Transverse colon (tissue), 4 donors: ENCODE data around the gene TRIL. TPM values are rescaled to one million over a fixed set of nuclear protein-coding genes. Genes with fewer than 3 reads are reported as not detected.

Source experiments
- DNase-seq: peaks from one replicate; pipeline ENCODE4 v3.0.0-alpha.2; 2019
- H3K27ac ChIP-seq, 4 donors: fragments of 200-600 bp; sonication (generic); 2 replicates each; pipeline ENCODE4 v1.5.1; 2016 to 2018; ENCODE audit warnings: inconsistent platforms in 4 of 4
- H3K27me3 ChIP-seq: fragments of 200-600 bp; sonication (generic); 2 replicates; pipeline ENCODE4 v1.5.1; 2017; ENCODE audit warnings: inconsistent platforms
- H3K36me3 ChIP-seq, 4 donors: fragments of 200-600 bp; sonication (generic); 2 replicates each; pipeline ENCODE4 v1.5.1; 2017 to 2019; ENCODE audit warnings: inconsistent platforms in 4 of 4
- H3K4me1 ChIP-seq, 4 donors: fragments of 200-600 bp; sonication (generic); 2 replicates each; pipeline ENCODE4 v1.5.1; 2017 to 2020; ENCODE audit warnings: inconsistent platforms in 4 of 4
- H3K4me3 ChIP-seq, 4 donors: fragments of 200-600 bp; sonication (generic); 1 replicate in 1 of 4; 2 replicates in 3 of 4; pipeline versions ENCODE4 v1.5.1 to v1.6.1; 2017 to 2019; ENCODE audit warnings: inconsistent platforms in 4 of 4
- H3K9me3 ChIP-seq, 2 donors: fragments of 200-600 bp; sonication (generic); 2 replicates each; pipeline ENCODE4 v1.5.1; 2017 to 2019; ENCODE audit warnings: inconsistent platforms in 2 of 2
- EP300 ChIP-seq: sonication (generic); formaldehyde crosslinking; IDR thresholded peaks from one replicate; pipeline ENCODE4 v1.6.1; 2017; ENCODE audit warnings: antibody characterized with exemption, low read depth
- POLR2A ChIP-seq: fragments of 450-650 bp; IDR thresholded peaks from one replicate; pipeline ENCODE4 v1.6.1; 2016; ENCODE audit warnings: antibody characterized with exemption, mild to moderate bottlenecking, moderate library complexity
- POLR2AphosphoS5 ChIP-seq, 3 donors: sonication (generic); formaldehyde crosslinking; IDR thresholded peaks; one replicate each; pipeline ENCODE4 v1.6.1; 2016; ENCODE audit warnings: antibody characterized with exemption in 3 of 3
- WGBS, 2 donors: methylation state at CpG; one replicate each; pipeline ENCODE4 v1.1.5; 2018; ENCODE audit warnings: low coverage in 1 of 2; 5-methylcytosine and 5-hydroxymethylcytosine counted together
- in situ Hi-C, 4 donors: fragments of 200-750 bp; cut with MboI; loops; one replicate each; pipeline versions ENCODE4 v1.15.0 to v1.15.1; 2017; ENCODE audit warnings: low sequenced_read_pairs in 3 of 4, low pct_ligation_motif_present in 1 of 4, low pct_unique_long_range_greater_than_20kb in 1 of 4
- intact Hi-C: fragments of 100-400 bp; cut with DNase I; formaldehyde crosslinking; loops from one replicate; pipeline ENCODE4 v1.15.1; 2023; ENCODE audit warnings: low total_unique reads
- total RNA-seq, 4 donors: library from RNA; depleted of rRNA; stranded (reverse); fragments of >200 nt; gene quantifications; one replicate each; pipeline ENCODE4 v1.1.0, GENCODE V29; 2016
- TF ChIP-seq, protein P1 (sequence below), 5 experiments: fragments of 200-600 bp in 3 of 5; fragments of 450-650 bp in 2 of 5; sonication (generic) in 3 of 5; IDR thresholded peaks; 1 replicate in 2 of 5; 2 replicates in 3 of 5; pipeline ENCODE4 v1.5.1; 2016 to 2017; ENCODE audit warnings: antibody characterized with exemption in 5 of 5, inconsistent platforms in 3 of 5, mild to moderate bottlenecking in 2 of 5, moderate library complexity in 1 of 5

Gene TRIL
- total RNA-seq, 4 donors from 2014 or later = 0.79 to 3.0 (median 1.0) TPM

GRCh38 chr7:28933846-28934320 lies 24.2 kb downstream of the TRIL start:
- peaks cover 0 to 9% (median 6%) of the 10 kb centered on the region in 4 donors for H3K4me1 ChIP-seq
- TF ChIP-seq, protein P1, sequence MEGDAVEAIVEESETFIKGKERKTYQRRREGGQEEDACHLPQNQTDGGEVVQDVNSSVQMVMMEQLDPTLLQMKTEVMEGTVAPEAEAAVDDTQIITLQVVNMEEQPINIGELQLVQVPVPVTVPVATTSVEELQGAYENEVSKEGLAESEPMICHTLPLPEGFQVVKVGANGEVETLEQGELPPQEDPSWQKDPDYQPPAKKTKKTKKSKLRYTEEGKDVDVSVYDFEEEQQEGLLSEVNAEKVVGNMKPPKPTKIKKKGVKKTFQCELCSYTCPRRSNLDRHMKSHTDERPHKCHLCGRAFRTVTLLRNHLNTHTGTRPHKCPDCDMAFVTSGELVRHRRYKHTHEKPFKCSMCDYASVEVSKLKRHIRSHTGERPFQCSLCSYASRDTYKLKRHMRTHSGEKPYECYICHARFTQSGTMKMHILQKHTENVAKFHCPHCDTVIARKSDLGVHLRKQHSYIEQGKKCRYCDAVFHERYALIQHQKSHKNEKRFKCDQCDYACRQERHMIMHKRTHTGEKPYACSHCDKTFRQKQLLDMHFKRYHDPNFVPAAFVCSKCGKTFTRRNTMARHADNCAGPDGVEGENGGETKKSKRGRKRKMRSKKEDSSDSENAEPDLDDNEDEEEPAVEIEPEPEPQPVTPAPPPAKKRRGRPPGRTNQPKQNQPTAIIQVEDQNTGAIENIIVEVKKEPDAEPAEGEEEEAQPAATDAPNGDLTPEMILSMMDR (IDR thresholded peaks at IDR 0.05) = no peak
- TF ChIP-seq POLR2A (no peak), POLR2AphosphoS5 (IDR thresholded peaks at IDR 0.05) (no peak), EP300 (no peak)
- intact Hi-C loops (no loop called here), in situ Hi-C loops (no loop called here)
- H3K36me3 ChIP-seq = no peaks in the 10 kb centered on the region
- H3K9me3 ChIP-seq = no peaks in the 10 kb centered on the region
- 60 to 77% methylated on average over 2 of the region's 2 CpGs for WGBS, 2 donors
- no peak overlapping the region for H3K4me3 ChIP-seq
- no peak for DNase-seq
- H3K27ac ChIP-seq = no peak overlapping the region
- no peaks in the 10 kb centered on the region for H3K27me3 ChIP-seq

DNA sequence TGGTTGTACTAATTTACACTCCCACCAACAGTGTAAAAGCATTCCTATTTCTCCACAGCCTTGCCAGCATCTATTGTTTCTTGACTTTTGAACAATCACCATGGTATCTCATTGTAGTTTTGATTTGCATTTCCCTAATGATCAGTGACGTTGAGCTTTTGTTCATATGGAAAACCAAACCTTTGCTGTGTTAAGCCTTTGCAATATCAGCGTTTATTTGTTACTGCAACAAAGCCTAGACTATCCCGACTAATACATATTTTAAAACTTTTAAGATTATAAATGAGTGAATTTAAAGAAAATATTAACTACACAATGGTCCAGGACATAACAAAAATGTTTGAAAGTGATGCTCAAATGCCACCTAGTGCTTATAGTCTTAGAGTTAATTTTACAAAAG lies 26.6 kb downstream of the TRIL start:
- in situ Hi-C loops = no loop called here
- intact Hi-C loops = no loop called here
- TF ChIP-seq, protein P1 (IDR thresholded peaks at IDR 0.05) = no peak
- TF ChIP-seq POLR2A (no peak), EP300 (no peak), POLR2AphosphoS5 (IDR thresholded peaks at IDR 0.05) (no peak)
- Histone ChIP-seq H3K4me1 (peaks cover 5 to 10% (median 7%) of the 10 kb centered on the region in 4 donors), H3K9me3 (no peaks in the 10 kb centered on the region), H3K27ac (no peak overlapping the region), H3K4me3 (no peak overlapping the region), H3K36me3 (no peaks in the 10 kb centered on the region), H3K27me3 (no peaks in the 10 kb centered on the region)
- no peak for DNase-seq
- WGBS, 2 donors = 83 to 86% methylated on average over 3 of the region's 3 CpGs

DNA sequence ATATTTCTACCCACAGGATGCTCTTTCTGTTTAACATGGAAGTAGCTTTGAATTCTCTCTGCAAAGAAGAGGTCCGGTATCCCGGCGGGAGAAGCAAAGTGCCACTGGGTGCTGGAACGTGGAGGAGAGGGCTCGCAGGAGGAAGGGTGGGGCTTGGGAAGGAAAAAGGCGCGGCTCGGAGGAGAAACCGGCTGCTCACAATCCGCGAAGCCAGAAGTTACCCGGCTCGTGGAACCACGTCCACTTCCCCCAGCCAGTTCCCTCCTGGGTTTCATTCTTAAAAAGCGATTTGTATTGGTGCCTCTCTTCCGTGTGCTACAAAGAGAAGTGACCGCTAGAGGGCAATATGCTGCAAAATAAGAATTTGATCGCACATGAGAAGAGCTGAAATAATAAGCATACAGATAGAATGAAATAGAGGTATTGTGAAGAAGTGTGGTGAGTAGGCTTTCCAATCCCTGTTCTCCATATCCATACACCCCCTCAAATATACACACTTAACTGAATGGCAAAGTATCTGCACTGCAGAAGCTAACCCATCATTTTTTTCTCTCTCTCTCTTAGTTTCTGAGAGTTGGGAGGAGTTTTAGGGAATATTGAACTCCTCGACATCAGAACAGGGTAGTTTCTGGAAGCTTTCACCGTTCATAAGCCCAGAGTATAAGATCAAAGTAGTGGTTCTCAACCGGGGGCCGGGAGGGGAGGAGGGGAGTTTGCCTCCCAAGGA lies 31.1 kb downstream of the TRIL start:
- Histone ChIP-seq H3K27ac (peak overlapping the region in 3 of 4 donors; percentile 18 to 47 (median 46)), H3K4me1 (peaks cover 0 to 15% (median 7%) of the 10 kb centered on the region in 4 donors), H3K9me3 (no peaks in the 10 kb centered on the region), H3K27me3 (no peaks in the 10 kb centered on the region), H3K36me3 (no peaks in the 10 kb centered on the region), H3K4me3 (peak overlapping the region in 3 of 4 donors; percentile 34 to 59 (median 37))
- peak; percentile 62 for DNase-seq
- WGBS, 2 donors = 5 to 24% methylated on average over 6 to 22 of the region's 22 CpGs
- TF ChIP-seq, protein P1 (IDR thresholded peaks at IDR 0.05) = peak; percentile 75 to 82 (median 81)
- TF ChIP-seq EP300 = no peak
- in situ Hi-C loops (loop anchor here in 2 of 4 donors (10.0 kb wide), 2 partner anchors 178 to 478 kb away; no protein-coding TSS in a partner anchor), intact Hi-C loops (loop anchor here (2.0 kb wide), 1 partner anchor 480 kb away; no protein-coding TSS in a partner anchor)

GRCh38 chr7:28922624-28923331 lies 35.4 kb downstream of the TRIL start:
- Histone ChIP-seq H3K27me3 (no peaks in the 10 kb centered on the region), H3K9me3 (no peaks in the 10 kb centered on the region), H3K36me3 (no peaks in the 10 kb centered on the region), H3K4me1 (peaks cover 0 to 16% (median 8%) of the 10 kb centered on the region in 4 donors), H3K27ac (no peak overlapping the region), H3K4me3 (no peak overlapping the region)
- intact Hi-C loops = loop anchor here (5.0 kb wide), 1 partner anchor 185 kb away; no protein-coding TSS in a partner anchor
- TF ChIP-seq, protein P1 (IDR thresholded peaks at IDR 0.05) = peak; percentile 84 to 87 (median 86)
- TF ChIP-seq POLR2AphosphoS5 (IDR thresholded peaks at IDR 0.05) = no peak
- in situ Hi-C loops = loop anchor here (5.0 to 10.0 kb wide), 5 partner anchors 180 to 485 kb away; no protein-coding TSS in a partner anchor
- peak; percentile 76 for DNase-seq
- 2% methylated on average over 6 to 7 of the region's 7 CpGs for WGBS, 2 donors
